Ishikawa (cell line): Measurements from ENCODE around the gene TTC36.
A peak's percentile ranks its signal among the peaks of the same experiment; 100 is the strongest.

Experiments
- CEBPB ChIP-seq: IDR thresholded peaks from 2 replicates; pipeline ENCODE4 v1.6.1; 2012
- CREB1 ChIP-seq: IDR thresholded peaks from 2 replicates; pipeline ENCODE4 v1.6.1; 2012; ENCODE audit warnings: low read depth
- EGR1 ChIP-seq: IDR thresholded peaks from 2 replicates; pipeline ENCODE4 v1.6.1; 2012
- EP300 ChIP-seq: IDR thresholded peaks from 2 replicates; pipeline ENCODE4 v1.6.1; 2012; ENCODE audit warnings: borderline replicate concordance
- FOXM1 ChIP-seq: IDR thresholded peaks from 2 replicates; pipeline ENCODE4 v1.6.1; 2012; ENCODE audit warnings: low read depth, borderline replicate concordance
- NFIC ChIP-seq: IDR thresholded peaks from 2 replicates; pipeline ENCODE4 v1.6.1; 2012
- RAD21 ChIP-seq: IDR thresholded peaks from 2 replicates; pipeline ENCODE4 v1.6.1; 2012; ENCODE audit warnings: low read depth
- TAF1 ChIP-seq: IDR thresholded peaks from 2 replicates; pipeline ENCODE4 v1.6.1; 2012; ENCODE audit warnings: low read depth, mild to moderate bottlenecking
- TCF12 ChIP-seq: IDR thresholded peaks from 2 replicates; pipeline ENCODE4 v1.6.1; 2012; ENCODE audit warnings: low read depth
- TEAD4 ChIP-seq: IDR thresholded peaks from 2 replicates; pipeline ENCODE4 v1.6.1; 2012
- YY1 ChIP-seq: IDR thresholded peaks from 2 replicates; pipeline ENCODE4 v1.6.1; 2012; ENCODE audit warnings: low read depth
- ZBTB7A ChIP-seq: IDR thresholded peaks from 2 replicates; pipeline ENCODE4 v1.6.1; 2012; ENCODE audit warnings: low read depth
- TF ChIP-seq, protein P1 (sequence below): IDR thresholded peaks from 2 replicates; pipeline ENCODE4 v1.6.1; 2012; ENCODE audit warnings: low read depth, mild to moderate bottlenecking
- TF ChIP-seq, protein P2 (sequence below): IDR thresholded peaks from 2 replicates; pipeline ENCODE4 v1.6.1; 2012
- TF ChIP-seq, protein P3 (sequence below): IDR thresholded peaks from 2 replicates; pipeline ENCODE4 v1.6.1; 2012

The TTC36 gene

DNA sequence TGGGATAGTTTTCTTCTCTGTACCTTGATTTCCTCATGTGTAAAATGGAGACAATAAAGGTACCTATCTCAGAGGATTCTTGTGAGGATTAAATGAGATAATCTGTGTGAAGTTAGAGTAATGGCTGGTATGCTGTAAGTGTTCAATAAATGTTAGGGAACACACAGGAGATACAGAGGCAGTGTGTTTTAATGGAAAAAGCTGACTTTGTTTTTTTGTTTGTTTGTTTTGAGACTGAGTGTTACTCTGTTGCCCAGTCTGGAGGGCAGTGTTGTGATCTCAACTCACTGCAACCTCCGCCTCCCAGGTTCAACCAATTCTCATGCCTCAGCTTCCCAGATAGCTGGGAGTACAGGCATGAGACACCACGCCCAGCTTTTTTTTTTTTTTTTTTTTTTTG, 42.4 kb downstream of the TTC36 start:
- TF ChIP-seq, protein P1, sequence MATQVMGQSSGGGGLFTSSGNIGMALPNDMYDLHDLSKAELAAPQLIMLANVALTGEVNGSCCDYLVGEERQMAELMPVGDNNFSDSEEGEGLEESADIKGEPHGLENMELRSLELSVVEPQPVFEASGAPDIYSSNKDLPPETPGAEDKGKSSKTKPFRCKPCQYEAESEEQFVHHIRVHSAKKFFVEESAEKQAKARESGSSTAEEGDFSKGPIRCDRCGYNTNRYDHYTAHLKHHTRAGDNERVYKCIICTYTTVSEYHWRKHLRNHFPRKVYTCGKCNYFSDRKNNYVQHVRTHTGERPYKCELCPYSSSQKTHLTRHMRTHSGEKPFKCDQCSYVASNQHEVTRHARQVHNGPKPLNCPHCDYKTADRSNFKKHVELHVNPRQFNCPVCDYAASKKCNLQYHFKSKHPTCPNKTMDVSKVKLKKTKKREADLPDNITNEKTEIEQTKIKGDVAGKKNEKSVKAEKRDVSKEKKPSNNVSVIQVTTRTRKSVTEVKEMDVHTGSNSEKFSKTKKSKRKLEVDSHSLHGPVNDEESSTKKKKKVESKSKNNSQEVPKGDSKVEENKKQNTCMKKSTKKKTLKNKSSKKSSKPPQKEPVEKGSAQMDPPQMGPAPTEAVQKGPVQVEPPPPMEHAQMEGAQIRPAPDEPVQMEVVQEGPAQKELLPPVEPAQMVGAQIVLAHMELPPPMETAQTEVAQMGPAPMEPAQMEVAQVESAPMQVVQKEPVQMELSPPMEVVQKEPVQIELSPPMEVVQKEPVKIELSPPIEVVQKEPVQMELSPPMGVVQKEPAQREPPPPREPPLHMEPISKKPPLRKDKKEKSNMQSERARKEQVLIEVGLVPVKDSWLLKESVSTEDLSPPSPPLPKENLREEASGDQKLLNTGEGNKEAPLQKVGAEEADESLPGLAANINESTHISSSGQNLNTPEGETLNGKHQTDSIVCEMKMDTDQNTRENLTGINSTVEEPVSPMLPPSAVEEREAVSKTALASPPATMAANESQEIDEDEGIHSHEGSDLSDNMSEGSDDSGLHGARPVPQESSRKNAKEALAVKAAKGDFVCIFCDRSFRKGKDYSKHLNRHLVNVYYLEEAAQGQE = no peak
- no peak for TF ChIP-seq CEBPB
- TF ChIP-seq, protein P2, sequence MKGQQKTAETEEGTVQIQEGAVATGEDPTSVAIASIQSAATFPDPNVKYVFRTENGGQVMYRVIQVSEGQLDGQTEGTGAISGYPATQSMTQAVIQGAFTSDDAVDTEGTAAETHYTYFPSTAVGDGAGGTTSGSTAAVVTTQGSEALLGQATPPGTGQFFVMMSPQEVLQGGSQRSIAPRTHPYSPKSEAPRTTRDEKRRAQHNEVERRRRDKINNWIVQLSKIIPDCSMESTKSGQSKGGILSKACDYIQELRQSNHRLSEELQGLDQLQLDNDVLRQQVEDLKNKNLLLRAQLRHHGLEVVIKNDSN = no peak
- no peak for TF ChIP-seq FOXM1
- TF ChIP-seq CREB1 = no peak
- TF ChIP-seq TEAD4 = no peak
- TF ChIP-seq ZBTB7A = no peak
- no peak for TF ChIP-seq YY1
- TF ChIP-seq TAF1 = no peak
- no peak for TF ChIP-seq RAD21
- TF ChIP-seq TCF12 = no peak
- TF ChIP-seq EP300 = no peak

DNA sequence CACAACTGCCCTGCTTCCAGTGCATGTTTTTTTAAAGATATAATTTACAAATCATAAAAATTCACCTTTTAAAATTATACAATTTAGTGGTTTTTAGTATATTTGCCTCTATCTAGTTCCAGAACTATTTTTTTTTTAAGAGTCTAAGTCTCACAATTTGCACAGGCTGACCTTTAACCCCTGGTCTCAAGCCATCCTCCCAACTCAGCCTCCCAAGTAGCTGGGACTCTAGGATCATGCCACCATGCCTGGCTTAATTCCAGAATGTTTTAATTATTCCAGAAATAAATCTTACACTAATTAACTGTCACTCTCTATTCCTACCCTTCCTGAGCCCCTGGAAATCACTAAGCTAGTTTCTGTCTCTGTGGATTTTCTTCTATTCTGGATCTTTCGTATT, 43.5 kb downstream of the TTC36 start:
- TF ChIP-seq EGR1 (no peak), EP300 (no peak), RAD21 (no peak), FOXM1 (no peak), YY1 (no peak), CEBPB (no peak), NFIC (no peak), ZBTB7A (no peak), TEAD4 (no peak), TCF12 (no peak), CREB1 (no peak), TAF1 (no peak)
- TF ChIP-seq, protein P2 = no peak
- TF ChIP-seq, protein P1 = no peak
- TF ChIP-seq, protein P3, sequence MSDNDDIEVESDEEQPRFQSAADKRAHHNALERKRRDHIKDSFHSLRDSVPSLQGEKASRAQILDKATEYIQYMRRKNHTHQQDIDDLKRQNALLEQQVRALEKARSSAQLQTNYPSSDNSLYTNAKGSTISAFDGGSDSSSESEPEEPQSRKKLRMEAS = no peak

DNA sequence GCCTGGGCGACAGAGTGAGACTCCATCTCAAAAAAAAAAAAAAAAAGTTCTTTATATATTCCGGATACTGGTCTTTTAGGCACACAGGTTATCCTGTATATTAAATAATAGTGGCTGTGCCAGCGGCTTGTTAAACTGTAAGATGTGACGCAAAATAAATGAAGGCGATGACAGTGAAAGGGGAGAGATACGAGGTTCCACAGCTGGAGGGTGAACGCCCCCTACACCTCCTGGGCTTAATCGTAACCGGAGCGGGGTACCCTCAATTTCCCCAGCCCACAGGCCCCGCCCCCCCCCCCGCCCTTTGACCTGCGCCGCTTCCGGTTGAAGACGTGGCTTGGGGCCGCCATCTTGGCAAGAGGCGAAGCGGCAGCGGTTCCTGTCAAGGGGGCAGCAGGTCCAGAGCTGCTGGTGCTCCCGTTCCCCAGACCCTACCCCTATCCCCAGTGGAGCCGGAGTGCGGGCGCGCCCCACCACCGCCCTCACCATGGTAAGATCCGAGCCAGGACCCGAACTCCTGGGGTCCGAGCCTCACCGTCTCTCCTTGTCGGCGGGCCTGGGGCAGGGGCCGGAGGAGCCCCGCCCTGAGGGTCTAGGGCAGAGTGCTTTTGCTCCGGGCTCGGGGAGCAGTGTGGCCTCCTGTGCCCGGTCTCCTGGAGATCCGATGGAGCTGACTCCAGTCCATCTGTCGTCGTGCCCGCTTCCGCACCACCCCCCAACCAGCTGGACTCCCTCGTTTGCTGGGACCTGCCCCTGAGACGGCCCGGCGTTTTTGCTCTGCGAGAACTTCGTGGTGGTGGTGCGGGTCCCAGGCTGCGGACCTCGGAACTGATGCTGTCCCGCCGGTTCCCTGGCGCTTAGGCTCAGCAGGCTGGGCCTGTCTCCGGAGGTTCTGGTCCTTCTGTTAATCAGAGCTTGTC, 45.0 kb downstream of the TTC36 start, which contains the start of gene ARCN1:
TSS of gene ARCN1 (plus strand) at position 349 of the 920 bp plus-strand sequence. CDS start at position 488, 139 bp downstream.
- TF ChIP-seq EP300 = no peak
- TF ChIP-seq CREB1 = 0 out of 2 replicates have a peak, but pooled peaks have one; percentile 18
- 0 out of 2 replicates have a peak, but pooled peaks have one; percentile 5 for TF ChIP-seq NFIC
- TF ChIP-seq FOXM1 = no peak
- no peak for TF ChIP-seq TEAD4
- TF ChIP-seq, protein P2 = no peak
- peak; percentile 80 for TF ChIP-seq TAF1
- TF ChIP-seq TCF12 = no peak
- no peak for TF ChIP-seq RAD21
- TF ChIP-seq EGR1 = no peak
- TF ChIP-seq, protein P1 = no peak
- TF ChIP-seq ZBTB7A = no peak
- TF ChIP-seq CEBPB = no peak
- TF ChIP-seq, protein P3 = no peak; the same call in 1 of the 2 replicates
- peak; percentile 93 for TF ChIP-seq YY1
